H1 (cell line): Measurements from ENCODE around the gene NFIA. TPM values are rescaled to one million over a fixed set of nuclear protein-coding genes. Genes with fewer than 3 reads are reported as not detected.

Experiments
- CBX5 ChIP-seq: fragments of 300-800, 300-1000 bp; sonication (generic); IDR thresholded peaks from 2 replicates; pipeline ENCODE4 v1.7.1; 2016; ENCODE audit warnings: antibody characterized with exemption, low read length, low read depth
- CHD7 ChIP-seq: fragments of 300-600 bp; sonication (generic); IDR thresholded peaks from 2 replicates; pipeline ENCODE4 v1.7.1; 2012; ENCODE audit warnings: low read length, moderate library complexity, mild to moderate bottlenecking, inconsistent platforms; ENCODE audit not compliant: insufficient replicate concordance
- CTCF ChIP-seq, 3 experiments: IDR thresholded peaks; 1 replicate in 2 of 3; 2 replicates in 1 of 3; pipeline versions ENCODE4 v1.5.1 to v1.6.1; 2011; ENCODE audit warnings: low read length in 3 of 3, mild to moderate bottlenecking in 3 of 3, inconsistent platforms in 2 of 3, low read depth in 1 of 3, moderate library complexity in 1 of 3; ENCODE audit not compliant: insufficient read depth in 1 of 3; ENCODE audit errors: control extremely low read depth in 1 of 3
- GTF2F1 ChIP-seq: IDR thresholded peaks from 2 replicates; pipeline ENCODE4 v1.6.1; 2012; ENCODE audit warnings: low read depth, low read length, improper control_type of control experiment, borderline replicate concordance
- HDAC2 ChIP-seq, 2 experiments: fragments of 300-600 bp in 1 of 2; sonication (generic) in 1 of 2; IDR thresholded peaks; 2 replicates each; pipeline ENCODE4 v1.6.1; 2011 to 2012; ENCODE audit warnings: low read depth in 2 of 2, low read length in 2 of 2, mild to moderate bottlenecking in 2 of 2, moderate library complexity in 2 of 2, borderline replicate concordance in 1 of 2, inconsistent platforms in 1 of 2
- SP4 ChIP-seq: IDR thresholded peaks from 2 replicates; pipeline ENCODE4 v1.6.1; 2012; ENCODE audit warnings: low read length, inconsistent platforms
- TBP ChIP-seq: IDR thresholded peaks from 2 replicates; pipeline ENCODE4 v1.6.1; 2011; ENCODE audit warnings: low read depth, low read length, improper control_type of control experiment
- polyA plus RNA-seq, 7 experiments: library from polyadenylated mRNA; depleted of rRNA in 3 of 7; stranded (reverse) in 5 of 7; unstranded in 2 of 7; fragments of >200 nt in 5 of 7; fragments of 200-250 nt in 2 of 7; gene quantifications; 1 replicate in 5 of 7; 2 replicates in 1 of 7; 4 replicates in 1 of 7; pipeline versions ENCODE4 v1.2.1 to v1.2.3, GENCODE V29; 2011 to 2013; ENCODE audit warnings: missing spikeins in 2 of 7, mixed read lengths in 2 of 7
- total RNA-seq: library from RNA; stranded (reverse); fragmentation: NEBNext Ultra II Directional; extraction: Animal tissue kit (Norgen Biotek cat#: 25700); gene quantifications from 2 replicates; pipeline ENCODE4 v1.2.1, GENCODE V29; 2021

Gene NFIA
- total and polyA plus RNA-seq, 2 of the 8 experiments (the other 6 are each of a cell fraction or from before 2014, with no cell fraction given) = 1.8 to 2.3 TPM

- TF ChIP-seq CHD7 (no peak), CBX5 (no peak), TBP (no peak), CTCF (IDR thresholded peaks at IDR 0.05; ENCODE audit: control extremely low read depth in 1 of 3, insufficient read depth in 1 of 3, low read depth in 1 of 3, low read length in 3 of 3) (no peak), HDAC2 (IDR thresholded peaks at IDR 0.05; ENCODE audit: borderline replicate concordance in 1 of 2, low read depth in 2 of 2, low read length in 2 of 2) (no peak), GTF2F1 (no peak), SP4 (no peak)
Measured at GRCh38 chr1:61404597-61405376, 322.4 kb downstream of the NFIA start (continued).
